Measurements from ENCODE around the gene WBP2NL. TPM values are rescaled to one million over a fixed set of nuclear protein-coding genes. Genes with fewer than 3 reads are reported as not detected.

WBP2NL gene
- polyA plus RNA-seq, 1 experiment: 0.21 TPM

GRCh38 chr22:41978732-41979131, 19.9 kb upstream of the WBP2NL start:
- DNase-seq (ENCODE audit: low read depth, low spot score): no peak
- ChIA-PET CTCF (no interaction called here), POLR2A (no interaction called here)
- TF ChIP-seq CTCF (IDR thresholded peaks at IDR 0.05; ENCODE audit: low read depth, low read length): no peak
- no peak overlapping the region for H3K27ac ChIP-seq (ENCODE audit: low read depth, low read length)
- H3K4me3 ChIP-seq (ENCODE audit: low read depth, low read length): no peak overlapping the region
- H3K9me3 ChIP-seq (ENCODE audit: control insufficient read depth, insufficient read depth, low read length): no peaks in the 10 kb centered on the region; the same call in 1 of the 2 replicates
- peaks cover 48% of the 10 kb centered on the region for H3K27me3 ChIP-seq (ENCODE audit: control insufficient read depth, insufficient read depth, low read length)

- DNase-seq (ENCODE audit: low read depth, low spot score): no peak
- ChIA-PET POLR2A (no interaction called here), CTCF (no interaction called here)
- TF ChIP-seq CTCF (IDR thresholded peaks at IDR 0.05; ENCODE audit: low read depth, low read length): no peak
- H3K27me3 ChIP-seq (ENCODE audit: control insufficient read depth, insufficient read depth, low read length): peaks cover 47% of the 10 kb centered on the region
- no peak overlapping the region for H3K4me3 ChIP-seq (ENCODE audit: low read depth, low read length)
- no peak overlapping the region for H3K27ac ChIP-seq (ENCODE audit: low read depth, low read length)
- no peaks in the 10 kb centered on the region; the same call in 1 of the 2 replicates for H3K9me3 ChIP-seq (ENCODE audit: control insufficient read depth, insufficient read depth, low read length)
Observed at GRCh38 chr22:41979423-41980250, 19.0 kb upstream of the WBP2NL start.

- POLR2A ChIA-PET: no interaction called here
- TF ChIP-seq CTCF (IDR thresholded peaks at IDR 0.05; ENCODE audit: low read depth, low read length): no peak
- Histone ChIP-seq H3K27me3 (ENCODE audit: control insufficient read depth, insufficient read depth, low read length) (peaks cover 21% of the 10 kb centered on the region), H3K4me3 (ENCODE audit: low read depth, low read length) (no peak overlapping the region), H3K27ac (ENCODE audit: low read depth, low read length) (no peak overlapping the region), H3K9me3 (ENCODE audit: control insufficient read depth, insufficient read depth, low read length) (no peaks in the 10 kb centered on the region; the same call in 1 of the 2 replicates)
- no peak for DNase-seq (ENCODE audit: low read depth, low spot score)
- CTCF ChIA-PET: interaction anchor here (0.6 kb wide), 2 partner anchors 24 to 108 kb away, joined by 3 to 4 read pairs; no protein-coding TSS in a partner anchor
Observed at GRCh38 chr22:41982865-41983264, 15.7 kb upstream of the WBP2NL start.

- no peak overlapping the region for H3K4me3 ChIP-seq (ENCODE audit: low read depth, low read length)
- POLR2A ChIA-PET: no interaction called here
- DNase-seq (ENCODE audit: low read depth, low spot score): no peak
Observed at GRCh38 chr22:41983513-41984405, 14.8 kb upstream of the WBP2NL start.

More at GRCh38 chr22:41983513-41984405, 14.8 kb upstream of the WBP2NL start:
- no peak overlapping the region for H3K27ac ChIP-seq (ENCODE audit: low read depth, low read length)
- CTCF ChIA-PET: no interaction called here
- no peaks in the 10 kb centered on the region; the same call in 1 of the 2 replicates for H3K9me3 ChIP-seq (ENCODE audit: control insufficient read depth, insufficient read depth, low read length)
- H3K27me3 ChIP-seq (ENCODE audit: control insufficient read depth, insufficient read depth, low read length): peaks cover 13% of the 10 kb centered on the region
- TF ChIP-seq CTCF (IDR thresholded peaks at IDR 0.05; ENCODE audit: low read depth, low read length): no peak

Measured in AG04450 (cell line).